GM10248 (cell line): ENCODE data around the gene HSPH1.
A peak's percentile ranks its signal among the peaks of the same experiment; 100 is the strongest.

Experiments used
- CTCF ChIA-PET: fragments of 300-600 bp; sonication (Branson Sonifier 250); formaldehyde crosslinking; extraction: SDS; loops from one replicate; lab custom pipeline; 2021; ENCODE audit warnings: antibody characterized with exemption; lab: Yijun Ruan, JAX
- POLR2A ChIA-PET: fragments of 350-650 bp; sonication (Branson Sonifier 250); formaldehyde crosslinking; extraction: SDS; loops from one replicate; lab custom pipeline; 2020; ENCODE audit warnings: antibody characterized with exemption; lab: Yijun Ruan, JAX
- DNase-seq: peaks from one replicate; pipeline ENCODE4 v3.0.0; 2012; ENCODE audit errors: extremely low spot score
- TF ChIP-seq, protein P1 (sequence below): IDR thresholded peaks from 2 replicates; pipeline ENCODE4 v1.5.1; 2012; ENCODE audit warnings: mild to moderate bottlenecking, low read depth; ENCODE audit errors: extremely low read depth, missing control alignments, control extremely low read depth

HSPH1 gene

DNA sequence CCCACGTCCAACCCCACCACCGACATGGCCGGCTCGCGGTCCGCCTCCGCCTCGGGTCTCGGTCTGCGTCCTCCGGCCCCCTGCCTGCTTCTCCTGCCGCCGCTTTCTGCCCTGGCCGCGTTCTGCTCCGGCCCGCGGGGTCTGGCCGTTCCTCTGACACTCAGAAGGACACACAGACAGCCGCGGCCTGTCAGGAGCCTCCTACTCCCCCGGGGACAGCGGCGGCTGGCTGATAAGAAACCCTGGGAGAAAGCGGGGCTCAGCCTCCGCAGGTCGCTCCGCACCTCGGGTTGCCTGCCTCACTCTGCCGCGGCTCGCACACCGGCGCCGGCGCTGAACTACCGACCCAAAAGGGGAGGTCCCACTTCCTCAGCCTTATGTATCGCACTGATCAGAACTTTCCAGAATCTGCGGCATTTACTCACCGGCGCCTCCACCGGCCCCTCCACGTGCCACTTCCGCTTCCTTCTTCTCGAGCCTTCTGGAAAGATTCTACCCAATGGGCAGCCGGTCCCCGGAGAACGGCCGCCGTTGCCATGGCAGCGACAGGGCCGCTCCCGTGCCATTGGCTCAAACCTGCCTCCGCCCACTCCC lies at the start of gene HSPH1:
Gene HSPH1, minus strand, starts transcription at position 348 of the 594 bp plus-strand sequence. Its CDS starts 322 bp downstream, at position 26.
- TF ChIP-seq, protein P1, sequence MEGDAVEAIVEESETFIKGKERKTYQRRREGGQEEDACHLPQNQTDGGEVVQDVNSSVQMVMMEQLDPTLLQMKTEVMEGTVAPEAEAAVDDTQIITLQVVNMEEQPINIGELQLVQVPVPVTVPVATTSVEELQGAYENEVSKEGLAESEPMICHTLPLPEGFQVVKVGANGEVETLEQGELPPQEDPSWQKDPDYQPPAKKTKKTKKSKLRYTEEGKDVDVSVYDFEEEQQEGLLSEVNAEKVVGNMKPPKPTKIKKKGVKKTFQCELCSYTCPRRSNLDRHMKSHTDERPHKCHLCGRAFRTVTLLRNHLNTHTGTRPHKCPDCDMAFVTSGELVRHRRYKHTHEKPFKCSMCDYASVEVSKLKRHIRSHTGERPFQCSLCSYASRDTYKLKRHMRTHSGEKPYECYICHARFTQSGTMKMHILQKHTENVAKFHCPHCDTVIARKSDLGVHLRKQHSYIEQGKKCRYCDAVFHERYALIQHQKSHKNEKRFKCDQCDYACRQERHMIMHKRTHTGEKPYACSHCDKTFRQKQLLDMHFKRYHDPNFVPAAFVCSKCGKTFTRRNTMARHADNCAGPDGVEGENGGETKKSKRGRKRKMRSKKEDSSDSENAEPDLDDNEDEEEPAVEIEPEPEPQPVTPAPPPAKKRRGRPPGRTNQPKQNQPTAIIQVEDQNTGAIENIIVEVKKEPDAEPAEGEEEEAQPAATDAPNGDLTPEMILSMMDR = peak; percentile 31
- CTCF ChIA-PET = no interaction called here
- POLR2A ChIA-PET = interaction anchor here (1.5 kb wide), 1 partner anchor 11 kb away, joined by 10 read pairs; no protein-coding TSS in a partner anchor
- DNase-seq = peak; percentile 95

DNA sequence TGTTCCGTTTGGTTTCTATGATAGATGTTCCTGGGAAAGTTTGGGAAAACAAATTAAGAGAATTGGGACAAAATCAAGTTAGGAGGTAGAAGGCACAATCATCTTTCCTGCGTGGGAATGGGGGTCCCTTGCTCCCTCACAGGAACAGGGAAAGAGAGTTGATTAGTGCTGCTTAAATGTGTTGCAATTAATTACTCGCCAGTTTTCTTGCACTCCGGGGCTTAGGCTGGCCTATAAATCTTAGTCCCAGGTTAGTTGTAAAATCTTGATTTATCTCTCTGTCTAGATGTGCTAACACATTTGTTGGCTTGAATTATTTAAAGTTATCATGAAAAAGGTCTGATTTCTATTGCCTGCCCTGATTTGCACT lies 48.1 kb upstream of the HSPH1 start:
- TF ChIP-seq, protein P1 = no peak
- POLR2A ChIA-PET = no interaction called here
- DNase-seq = no peak
- CTCF ChIA-PET = interaction anchor here (1.1 kb wide), 1 partner anchor 9 kb away, joined by 3 read pairs; no protein-coding TSS in a partner anchor

DNA sequence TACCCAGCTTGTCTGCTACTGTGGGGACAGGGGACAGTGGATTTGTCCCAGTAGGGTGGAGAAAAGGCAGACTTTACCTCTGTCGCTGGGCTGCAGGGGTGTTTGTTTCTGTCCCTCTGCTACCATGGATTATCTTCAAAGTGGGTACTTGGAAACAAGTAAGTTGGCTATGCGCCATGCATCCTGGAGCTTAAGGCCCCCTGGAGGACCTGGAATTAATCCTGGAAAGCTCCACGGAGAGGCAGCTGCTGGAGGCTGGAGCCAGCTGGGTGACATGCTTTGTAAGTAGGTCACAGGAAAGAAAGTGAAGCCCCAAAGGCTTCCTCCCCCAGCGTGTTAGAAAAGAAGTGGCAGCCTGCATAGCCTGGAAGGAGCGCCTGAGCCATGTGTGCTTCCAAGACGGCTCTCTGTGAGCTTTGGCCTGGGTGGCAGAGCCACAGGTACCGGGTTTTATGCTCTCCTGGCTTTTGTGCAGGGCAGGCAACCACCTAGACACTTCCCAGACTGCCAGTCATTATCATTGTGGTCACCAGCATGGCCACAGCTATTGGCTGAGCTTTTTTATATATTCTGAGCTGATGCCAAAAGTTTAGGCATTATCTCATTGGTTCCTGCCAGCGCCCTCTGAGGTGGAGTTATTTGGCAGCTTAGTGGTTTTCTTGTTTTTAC lies 47.6 kb upstream of the HSPH1 start:
- POLR2A ChIA-PET = no interaction called here
- CTCF ChIA-PET = interaction anchor here (1.1 kb wide), 1 partner anchor 8 kb away, joined by 3 read pairs; no protein-coding TSS in a partner anchor

DNA sequence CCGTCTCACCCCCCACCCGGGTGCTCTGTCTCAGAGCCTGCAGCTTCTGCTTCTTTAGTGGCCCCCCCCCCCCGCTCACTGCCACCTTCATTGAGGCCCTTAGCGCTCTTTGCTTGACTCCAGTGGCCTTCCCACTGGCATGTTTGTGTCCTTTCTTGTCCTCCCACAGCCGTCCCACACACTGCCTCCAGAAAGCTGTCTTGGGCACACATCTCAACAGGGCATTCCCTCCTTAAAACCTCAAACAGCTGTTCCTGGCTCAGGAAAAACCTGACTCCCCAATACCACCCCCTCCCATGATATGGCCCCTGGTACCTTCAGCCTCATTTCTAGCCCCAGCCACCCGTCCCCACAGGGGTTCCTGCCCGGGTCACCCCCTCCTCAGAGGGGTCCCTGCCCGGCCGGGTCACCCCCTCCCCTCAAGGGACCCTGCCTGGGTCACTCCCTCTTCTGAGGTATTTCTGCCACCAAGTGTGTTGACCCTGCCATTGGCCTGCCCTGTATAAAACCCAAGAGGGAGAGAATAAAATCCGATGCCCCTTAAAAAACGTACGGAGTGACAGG lies 46.9 kb upstream of the HSPH1 start:
- TF ChIP-seq, protein P1 = no peak
- CTCF ChIA-PET = interaction anchor here (1.3 kb wide), 1 partner anchor 9 kb away, joined by 3 read pairs; the partner anchor contains the start of gene B3GLCT

More for the DNA sequence above, 47.6 kb upstream of the HSPH1 start:
- TF ChIP-seq, protein P1 = no peak
- DNase-seq = no peak

DNA sequence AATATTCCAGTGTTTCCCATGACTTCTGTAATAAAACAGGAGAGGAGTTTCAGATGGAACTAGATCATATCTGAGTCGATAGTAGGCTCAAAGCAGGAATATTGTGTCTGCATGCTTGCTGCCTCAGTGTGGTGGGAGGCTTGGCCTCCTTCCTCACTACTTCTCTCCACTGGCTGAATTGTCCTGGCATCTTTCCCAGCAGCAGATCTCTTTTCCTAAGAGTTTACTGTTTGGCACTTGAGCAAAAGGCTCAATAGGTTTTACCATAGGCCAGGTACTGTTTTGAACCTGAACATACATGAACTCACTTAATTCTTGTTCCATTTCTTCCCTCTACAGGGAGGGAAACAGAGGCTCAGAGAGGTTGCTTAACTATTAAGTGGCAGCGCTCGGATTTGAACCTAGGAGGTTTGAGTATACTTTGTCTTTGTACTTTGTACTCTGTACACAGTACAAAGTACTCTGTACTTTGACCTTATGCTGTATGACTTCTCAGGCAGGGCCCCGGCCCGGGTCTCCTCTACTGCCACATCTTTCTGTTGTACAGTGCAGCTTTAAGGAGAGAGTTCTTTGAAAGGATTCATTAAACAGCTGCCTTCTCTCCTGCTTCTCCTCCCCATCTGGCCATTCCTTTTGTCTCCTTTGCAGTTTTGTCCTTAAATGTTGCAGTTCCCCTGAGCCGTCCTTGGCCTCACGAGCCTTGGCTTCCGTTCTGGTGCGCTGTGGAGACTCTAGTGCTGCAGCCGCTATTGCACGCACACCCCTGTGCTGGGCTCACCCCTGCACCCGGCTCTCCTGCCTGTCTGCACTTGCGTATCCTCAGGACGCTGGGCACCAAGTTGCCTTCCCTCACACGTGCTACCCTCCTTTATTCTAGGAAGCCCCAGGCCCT lies 46.2 kb upstream of the HSPH1 start:
- ChIA-PET CTCF (interaction anchor here (1.3 kb wide), 1 partner anchor 9 kb away, joined by 3 read pairs; the partner anchor contains the start of gene B3GLCT), POLR2A (no interaction called here)
- TF ChIP-seq, protein P1 = no peak

More for the DNA sequence above, 46.9 kb upstream of the HSPH1 start:
- no peak for DNase-seq
- POLR2A ChIA-PET = no interaction called here

DNA sequence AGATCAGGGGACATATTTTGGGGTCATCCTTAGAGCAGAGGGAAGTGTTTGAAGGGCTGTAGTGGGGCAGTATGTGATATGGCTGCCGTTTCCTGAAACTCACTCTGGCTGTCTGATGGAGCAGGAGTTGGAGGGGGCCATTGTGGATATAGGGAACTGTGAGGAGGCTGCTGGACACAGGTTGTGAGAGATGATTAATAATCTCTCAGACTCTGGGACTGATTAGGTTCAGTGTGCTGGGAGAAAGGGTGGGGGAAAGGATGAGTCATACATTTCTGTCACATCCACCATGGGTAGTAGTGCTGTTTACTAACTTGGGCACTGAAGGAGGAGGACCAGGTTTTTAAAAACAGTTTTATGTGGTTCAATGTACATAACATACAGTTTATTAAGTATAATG lies 42.9 kb upstream of the HSPH1 start:
- TF ChIP-seq, protein P1 = no peak
- CTCF ChIA-PET = no interaction called here
- POLR2A ChIA-PET = no interaction called here
- DNase-seq = no peak

More for the DNA sequence above, 46.2 kb upstream of the HSPH1 start:
- no peak for DNase-seq
